VCaP (cell line): ENCODE results near the gene SIK3.

Experiments used
- H3K27ac ChIP-seq: fragments of 450-650 bp; 2 replicates; pipeline ENCODE4 v1.5.1; 2017
- TF ChIP-seq, protein P1 (sequence below): fragments of 450-650 bp; conservative IDR thresholded peaks from 2 replicates; pipeline ENCODE4 v1.5.1; 2017; ENCODE audit warnings: mild to moderate bottlenecking, moderate library complexity

Gene SIK3

DNA sequence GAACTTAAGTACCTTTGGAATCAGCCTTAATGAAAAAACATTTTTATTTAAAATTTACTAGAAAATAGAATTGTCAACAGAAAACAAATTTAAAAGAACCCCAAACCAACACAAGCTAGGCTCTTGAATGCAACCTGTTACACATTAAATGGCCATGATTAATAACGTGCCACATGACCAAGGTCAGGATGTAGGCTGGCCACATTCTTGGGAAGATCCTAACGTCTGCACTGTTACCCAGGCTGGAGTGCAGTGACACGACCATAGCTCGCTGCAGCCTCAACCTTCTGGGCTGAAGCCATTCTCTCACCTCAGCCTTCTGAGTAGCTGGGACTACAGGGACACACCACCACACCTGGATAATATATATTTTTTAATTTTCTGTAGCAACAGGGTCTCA is 134.4 kb downstream of the SIK3 start:
- TF ChIP-seq, protein P1, sequence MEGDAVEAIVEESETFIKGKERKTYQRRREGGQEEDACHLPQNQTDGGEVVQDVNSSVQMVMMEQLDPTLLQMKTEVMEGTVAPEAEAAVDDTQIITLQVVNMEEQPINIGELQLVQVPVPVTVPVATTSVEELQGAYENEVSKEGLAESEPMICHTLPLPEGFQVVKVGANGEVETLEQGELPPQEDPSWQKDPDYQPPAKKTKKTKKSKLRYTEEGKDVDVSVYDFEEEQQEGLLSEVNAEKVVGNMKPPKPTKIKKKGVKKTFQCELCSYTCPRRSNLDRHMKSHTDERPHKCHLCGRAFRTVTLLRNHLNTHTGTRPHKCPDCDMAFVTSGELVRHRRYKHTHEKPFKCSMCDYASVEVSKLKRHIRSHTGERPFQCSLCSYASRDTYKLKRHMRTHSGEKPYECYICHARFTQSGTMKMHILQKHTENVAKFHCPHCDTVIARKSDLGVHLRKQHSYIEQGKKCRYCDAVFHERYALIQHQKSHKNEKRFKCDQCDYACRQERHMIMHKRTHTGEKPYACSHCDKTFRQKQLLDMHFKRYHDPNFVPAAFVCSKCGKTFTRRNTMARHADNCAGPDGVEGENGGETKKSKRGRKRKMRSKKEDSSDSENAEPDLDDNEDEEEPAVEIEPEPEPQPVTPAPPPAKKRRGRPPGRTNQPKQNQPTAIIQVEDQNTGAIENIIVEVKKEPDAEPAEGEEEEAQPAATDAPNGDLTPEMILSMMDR = no peak
- H3K27ac ChIP-seq = no peak overlapping the region

DNA sequence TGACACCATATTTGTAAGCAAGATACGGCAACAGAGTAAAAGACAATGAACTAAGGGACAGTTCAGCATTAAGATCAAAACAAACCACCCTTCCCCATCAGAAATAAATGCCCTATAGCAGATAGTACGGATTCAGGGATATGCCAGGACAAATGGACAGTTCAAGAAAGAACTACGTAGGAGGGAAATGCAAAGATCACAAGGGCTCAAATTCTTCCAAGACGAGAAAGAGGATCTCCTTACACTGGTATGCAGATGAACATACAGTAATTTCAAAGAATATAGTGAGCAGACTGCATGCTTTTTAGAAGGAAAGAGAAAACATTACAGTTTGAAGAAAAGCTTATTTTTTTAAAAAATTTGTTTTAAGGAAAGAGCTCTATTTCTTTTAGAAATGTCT is 136.1 kb downstream of the SIK3 start:
- TF ChIP-seq, protein P1 = no peak
- no peak overlapping the region for H3K27ac ChIP-seq

DNA sequence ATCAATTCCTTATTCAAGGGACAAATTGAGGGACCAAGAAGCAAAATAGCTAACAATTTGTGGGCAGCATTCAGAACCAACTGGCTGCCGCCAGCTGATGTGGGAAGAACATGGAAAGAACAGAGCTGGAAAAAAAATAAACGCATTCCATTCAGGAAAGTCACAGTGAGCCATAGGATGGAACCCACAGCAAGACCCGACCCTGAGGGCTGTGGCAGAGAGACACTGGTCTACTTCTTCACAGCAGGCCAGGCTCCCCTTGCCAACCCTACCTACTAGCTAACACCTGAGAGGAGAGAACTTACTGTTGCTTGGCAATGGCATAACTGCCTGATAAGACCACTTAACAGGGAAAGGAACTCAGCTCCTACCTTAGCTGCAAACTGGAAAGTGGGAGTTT is 137.3 kb downstream of the SIK3 start:
- no peak overlapping the region for H3K27ac ChIP-seq
- TF ChIP-seq, protein P1 = no peak

DNA sequence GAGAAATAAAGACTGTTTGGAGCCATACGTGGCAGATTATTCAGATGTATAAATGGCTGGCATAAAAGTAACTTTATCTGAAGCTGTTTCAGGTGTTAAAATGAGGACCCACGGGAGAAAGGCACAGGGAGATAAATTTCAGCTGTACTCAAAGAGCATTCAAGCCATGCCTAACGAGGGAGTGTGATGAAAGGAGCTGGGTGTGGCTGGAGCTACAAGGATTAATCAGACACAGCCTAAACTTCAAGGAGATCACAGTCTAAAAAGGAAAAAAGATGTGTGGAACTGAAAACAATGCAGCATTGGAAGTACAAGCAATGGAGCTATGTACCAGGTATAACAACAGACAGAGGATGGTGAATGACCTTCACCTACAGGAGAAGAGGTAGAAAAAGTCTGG is 140.0 kb downstream of the SIK3 start:
- TF ChIP-seq, protein P1 = no peak
- H3K27ac ChIP-seq = no peak overlapping the region

DNA sequence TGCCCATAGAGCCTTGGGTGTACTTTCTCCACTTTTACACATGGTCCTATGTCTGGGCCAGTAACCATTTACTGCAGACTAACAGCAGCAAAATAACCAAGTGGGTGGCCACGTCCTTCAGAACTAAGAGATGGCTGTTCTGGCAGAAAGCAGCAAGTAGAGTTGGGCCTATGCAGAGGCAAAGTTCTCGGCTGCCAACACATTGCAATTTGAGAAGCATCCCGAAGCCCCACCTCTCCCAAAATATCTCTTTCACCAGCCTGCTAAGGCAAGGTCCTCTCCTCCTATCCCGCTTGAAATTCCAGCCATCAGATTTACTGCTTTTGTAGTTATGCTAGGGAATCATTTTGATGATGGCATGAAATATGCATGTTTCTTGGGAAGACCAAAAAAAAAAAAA is 142.3 kb downstream of the SIK3 start:
- TF ChIP-seq, protein P1 = no peak
- H3K27ac ChIP-seq = no peak overlapping the region

DNA sequence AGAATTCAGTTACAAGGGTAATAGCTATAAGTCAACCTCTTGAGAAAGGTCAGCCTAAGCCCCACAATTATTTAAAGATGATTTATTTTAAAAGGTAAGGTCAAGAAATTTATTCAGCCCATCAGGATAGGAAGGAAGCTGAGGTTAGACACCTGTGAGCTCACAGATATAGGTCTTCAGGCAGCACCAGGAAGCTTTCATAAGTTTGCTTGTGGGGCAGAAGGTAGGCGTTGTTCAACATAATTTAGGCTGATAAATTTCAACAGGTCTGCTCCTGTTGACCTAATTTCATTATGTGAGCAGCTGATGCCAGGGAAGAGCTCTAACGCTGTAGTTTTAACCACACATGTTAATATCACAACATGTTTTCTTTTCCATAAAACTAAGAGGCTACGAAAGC is 142.7 kb downstream of the SIK3 start:
- TF ChIP-seq, protein P1 = no peak
- no peak overlapping the region for H3K27ac ChIP-seq

DNA sequence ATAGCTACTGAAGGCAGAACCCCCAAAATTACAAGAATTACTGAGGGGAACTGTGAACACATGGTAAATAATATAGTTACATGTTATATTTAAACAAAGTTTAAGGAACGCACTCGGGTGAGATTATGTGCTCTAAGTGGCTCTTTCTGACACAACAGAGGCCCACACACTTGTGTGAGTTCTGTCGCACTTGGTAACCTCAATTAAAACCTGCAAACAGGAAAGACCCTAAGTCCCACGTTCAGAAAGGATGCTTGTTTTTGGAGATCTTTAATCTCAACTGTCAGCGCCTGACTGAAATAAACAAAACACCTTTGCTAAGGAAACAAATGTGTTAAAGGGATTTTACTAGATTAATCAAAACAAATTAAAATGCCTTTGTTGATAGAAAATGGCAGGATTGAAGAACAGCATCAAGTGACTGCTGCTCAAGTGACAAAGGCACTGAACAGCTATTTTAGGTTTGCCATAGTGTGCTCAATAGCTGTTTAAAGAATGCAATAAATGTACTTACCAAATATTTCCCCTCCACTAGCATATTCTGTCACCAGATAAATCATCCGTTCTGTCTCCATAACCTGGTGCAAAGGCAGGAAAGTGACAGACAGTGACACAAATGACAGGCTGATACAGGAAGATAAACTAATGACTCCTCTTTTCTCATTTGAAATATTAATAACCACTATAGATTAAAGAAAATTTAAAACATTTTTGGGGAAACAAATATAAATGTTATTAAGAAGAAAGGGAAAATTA is 144.5 kb downstream of the SIK3 start:
- TF ChIP-seq, protein P1 = no peak
- H3K27ac ChIP-seq = no peak overlapping the region
